Stimulated activated naive CD8-positive, alpha-beta T cell treated with anti-CD3 and anti-CD28 coated beads, Interleukin-15, Interleukin-2, amounts not matched to agents 100 U/mL and 50 U/mL, for 24 hours (primary cell): ENCODE results near the gene SPATA24.
"Not testable (repeated sequence)": the region's sequence is repeated elsewhere in the genome, so short reads cannot be mapped to it uniquely, and the experiment has no call there.

Experiments
- ATAC-seq: fragments of 150-1000 bp; cut with Tn5 transposase; one replicate; pipeline ENCODE4 v1.10.0; 2021
- DNase-seq: peaks from one replicate; pipeline ENCODE4 v3.0.0; 2021

The SPATA24 gene

GRCh38 chr5:139382807-139383206 is 21.1 kb downstream of the SPATA24 start:
- ATAC-seq (no peak), DNase-seq (no peak)

- DNase-seq, result no peak
- ATAC-seq, result no peak
These were observed 21.8 kb downstream of the SPATA24 start for GRCh38 chr5:139381837-139382761.

GRCh38 chr5:139379626-139380449 is 24.1 kb downstream of the SPATA24 start:
- DNase-seq, result no peak
- ATAC-seq, result no peak

GRCh38 chr5:139378941-139379361 is 24.9 kb downstream of the SPATA24 start:
- ATAC-seq (no peak), DNase-seq (no peak)

GRCh38 chr5:139378101-139378825 is 25.6 kb downstream of the SPATA24 start:
- ATAC-seq (no peak), DNase-seq (no peak)

- ATAC-seq (no peak), DNase-seq (no peak)
These were observed 26.7 kb downstream of the SPATA24 start for GRCh38 chr5:139377226-139377625.

GRCh38 chr5:139376364-139376763 is 27.5 kb downstream of the SPATA24 start:
- ATAC-seq (no peak), DNase-seq (no peak)

- DNase-seq (no peak), ATAC-seq (no peak)
These were observed 29.0 kb downstream of the SPATA24 start for GRCh38 chr5:139374909-139375308.

- DNase-seq, result no peak
- no peak for ATAC-seq
These were observed 32.1 kb downstream of the SPATA24 start for GRCh38 chr5:139371482-139372435.

GRCh38 chr5:139369181-139369580 is 34.7 kb downstream of the SPATA24 start:
- ATAC-seq, result no peak
- no peak for DNase-seq

GRCh38 chr5:139368613-139369012 is 35.3 kb downstream of the SPATA24 start:
- DNase-seq, result no peak
- no peak for ATAC-seq

- DNase-seq (no peak), ATAC-seq (no peak)
These were observed 39.4 kb downstream of the SPATA24 start for GRCh38 chr5:139364466-139364865.

- ATAC-seq (peak; percentile 43), DNase-seq (no peak)
These were observed 40.0 kb downstream of the SPATA24 start for GRCh38 chr5:139363937-139364336.

GRCh38 chr5:139361835-139362429 is 42.0 kb downstream of the SPATA24 start:
- DNase-seq, result no peak
- no peak for ATAC-seq

- ATAC-seq (no peak), DNase-seq (no peak)
These were observed 43.5 kb downstream of the SPATA24 start for GRCh38 chr5:139360384-139360783.

- ATAC-seq, result no peak
- DNase-seq, result no peak
These were observed 45.8 kb downstream of the SPATA24 start for GRCh38 chr5:139358064-139358463.

GRCh38 chr5:139355900-139356299 is 48.0 kb downstream of the SPATA24 start:
- not testable (repeated sequence) for DNase-seq, ATAC-seq

- ATAC-seq (no peak), DNase-seq (no peak)
These were observed 49.7 kb downstream of the SPATA24 start for GRCh38 chr5:139354186-139354585.

GRCh38 chr5:139347863-139348262 is 56.0 kb downstream of the SPATA24 start:
- ATAC-seq, DNase-seq: not testable (repeated sequence)
